Stimulated activated CD4-positive, alpha-beta T cell treated with anti-CD3 and anti-CD28 coated beads, Interleukin-2, amount 100 ng/mL, for 24 hours (primary cell): ENCODE results near the gene ZNF791.
"Not testable (repeated sequence)": the region's sequence is repeated elsewhere in the genome, so short reads cannot be mapped to it uniquely, and the experiment has no call there.

ENCODE experiments used
- DNase-seq, 2 donors: peaks; one replicate each; pipeline ENCODE4 v3.0.0-alpha.2; 2020

Gene ZNF791

DNA sequence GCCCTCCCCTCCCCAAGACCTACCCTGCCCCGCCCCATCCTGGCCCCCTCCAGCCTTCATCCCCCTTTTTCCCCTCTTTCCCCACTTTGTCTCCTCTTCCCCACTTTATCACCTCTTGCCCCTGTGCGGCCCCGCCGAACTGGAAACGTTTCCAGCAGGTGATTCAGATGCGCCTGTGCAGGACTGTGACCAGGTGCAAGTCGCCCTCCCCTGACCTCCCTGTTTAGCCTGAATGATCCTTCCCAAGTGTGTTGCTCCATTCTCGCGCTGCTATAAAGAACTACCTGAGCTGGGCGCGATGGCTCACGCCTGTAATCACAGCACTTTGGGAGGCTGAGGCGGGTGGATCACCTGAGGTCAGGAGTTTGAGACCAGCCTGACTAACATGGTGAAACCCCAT, 25.9 kb downstream of the ZNF791 start:
- DNase-seq = no peak

DNA sequence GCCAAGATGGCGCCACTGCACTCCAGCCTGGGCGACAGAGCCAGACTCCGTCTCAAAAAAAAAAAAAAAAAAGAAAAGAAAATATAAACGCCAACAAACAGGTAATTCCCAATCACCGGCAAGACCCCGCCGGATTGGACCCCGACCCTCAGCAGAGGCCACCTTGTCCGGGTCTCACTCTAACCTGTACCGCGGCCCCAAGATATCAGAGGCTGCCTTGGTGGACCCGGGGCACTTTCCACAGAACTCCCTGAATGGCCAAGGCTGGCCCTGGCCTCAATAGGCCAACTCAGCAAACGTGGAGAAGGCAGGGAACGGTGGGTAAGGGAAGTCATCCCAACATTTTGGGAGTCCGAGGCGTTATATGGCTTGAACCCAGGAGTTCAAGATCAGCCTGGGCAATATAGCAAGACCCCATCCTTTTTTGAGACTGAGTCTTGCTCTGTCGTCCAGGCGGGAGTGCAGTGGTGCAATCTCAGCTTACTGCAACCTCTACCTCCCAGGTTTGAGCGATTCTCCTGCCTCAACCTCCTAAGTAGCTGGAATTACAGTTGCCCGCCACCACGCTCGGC, 28.0 kb downstream of the ZNF791 start:
- DNase-seq = no peak

DNA sequence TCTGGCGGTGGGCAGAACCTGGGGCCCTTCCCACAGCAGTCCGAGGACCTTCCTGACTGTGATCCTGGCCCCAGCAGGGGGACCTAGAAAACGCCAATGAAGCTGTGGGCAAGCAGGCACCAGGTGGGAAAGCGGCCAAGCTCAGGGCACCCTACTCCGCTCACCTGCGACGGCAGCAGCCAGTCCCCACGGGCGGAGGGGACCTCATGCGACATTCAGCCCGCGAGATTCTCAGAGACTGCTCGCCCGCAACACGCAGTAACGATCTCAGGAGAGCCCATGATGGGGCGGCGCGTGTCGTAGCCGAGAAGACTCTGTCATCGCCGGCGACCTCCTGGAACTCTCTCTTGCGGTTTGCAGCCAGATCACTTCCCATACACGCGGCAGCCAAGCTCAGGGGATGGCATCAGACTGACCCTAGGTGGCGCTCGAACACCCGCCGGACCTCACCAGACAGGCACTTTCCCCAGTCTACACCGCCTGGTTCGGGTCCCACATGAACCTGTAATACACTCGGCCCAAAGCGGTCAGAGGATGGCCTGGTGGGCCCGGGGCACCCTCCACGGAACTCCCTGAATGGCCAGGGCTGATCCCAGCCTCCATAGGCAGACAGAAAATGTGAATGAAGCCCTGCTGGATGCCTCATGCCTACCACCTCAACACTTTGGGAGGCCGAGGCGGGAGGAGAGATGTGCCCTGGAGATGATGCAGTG, 29.3 kb downstream of the ZNF791 start:
- peak; percentile 90 to 91 for DNase-seq

DNA sequence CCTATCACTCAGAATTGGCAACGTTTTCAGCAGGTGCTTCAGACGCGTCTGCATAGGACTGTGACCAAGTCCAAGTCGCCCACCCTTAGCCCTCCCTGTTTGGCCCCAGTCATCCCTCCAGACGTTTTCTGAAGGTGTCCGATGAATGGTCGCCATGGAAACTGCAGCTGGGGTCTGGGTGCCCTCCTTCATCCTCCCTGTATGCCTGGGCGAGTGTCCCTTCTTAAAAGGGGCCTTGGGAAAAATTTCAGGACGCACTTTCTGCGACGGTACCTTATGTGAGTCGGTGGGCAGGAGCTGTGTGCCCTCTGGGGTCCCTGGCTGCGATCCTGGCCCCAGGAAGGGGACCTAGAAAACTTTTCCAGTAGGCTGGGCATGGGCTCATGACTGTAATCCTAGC, 30.7 kb downstream of the ZNF791 start:
- no peak for DNase-seq

DNA sequence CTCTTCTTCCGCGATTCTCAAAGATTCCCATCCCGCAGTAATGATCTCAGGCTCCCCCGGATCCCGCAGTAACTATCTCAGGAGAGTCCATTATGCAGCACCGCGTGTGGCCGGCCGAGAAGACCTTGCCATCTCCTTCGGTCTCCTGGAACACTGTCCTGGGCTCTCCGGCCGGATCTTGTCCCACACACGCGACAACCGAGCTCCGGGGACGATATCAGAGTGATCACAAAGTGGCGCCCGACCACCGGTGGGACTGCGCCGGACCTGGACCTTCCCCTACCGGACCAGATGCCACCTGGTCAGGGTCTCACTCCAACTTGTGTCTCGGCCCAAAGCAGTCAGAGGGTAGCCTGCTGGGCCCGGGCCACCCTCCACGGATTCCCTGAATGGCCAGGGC, 31.8 kb downstream of the ZNF791 start:
- no peak for DNase-seq

DNA sequence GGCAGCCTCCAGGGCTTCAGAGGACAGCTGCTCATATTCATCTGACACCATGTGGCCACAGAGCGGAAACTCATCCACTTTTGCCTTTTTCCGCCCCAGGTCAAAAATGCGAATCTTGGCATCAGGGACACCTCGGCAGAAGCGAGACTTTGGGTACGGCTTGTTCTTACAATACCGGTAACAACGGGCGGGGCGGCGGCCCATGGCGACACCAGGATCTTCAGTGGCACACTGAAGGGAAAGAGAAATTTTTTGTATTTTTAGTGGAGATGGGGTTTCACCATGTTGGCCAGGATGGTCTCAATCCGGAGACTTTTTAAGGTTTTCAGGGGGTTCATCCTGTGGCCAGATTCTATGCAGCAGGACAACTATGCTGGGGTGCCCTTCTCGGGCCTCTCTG, 33.0 kb downstream of the ZNF791 start:
- not testable (repeated sequence) for DNase-seq

DNA sequence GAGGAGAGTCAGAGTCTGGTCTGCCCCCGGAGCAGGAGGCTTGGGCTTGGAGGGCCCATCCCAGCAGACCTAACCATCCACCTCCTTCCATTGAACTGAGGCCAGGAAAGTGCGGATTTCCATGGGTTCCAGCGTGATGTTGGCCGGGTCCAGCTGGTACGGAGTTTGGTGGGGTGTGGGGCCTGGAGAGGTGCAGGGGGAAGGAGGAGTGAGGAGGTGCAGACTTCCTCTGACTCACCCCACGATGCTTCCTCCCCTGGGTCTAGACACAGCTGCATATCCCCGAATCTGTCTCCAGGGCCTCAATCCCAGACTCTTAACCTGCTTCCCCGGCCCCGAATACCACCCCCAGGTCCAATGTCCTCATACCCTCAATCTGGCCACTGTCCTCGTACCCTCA, 35.8 kb downstream of the ZNF791 start:
- DNase-seq = no peak

DNA sequence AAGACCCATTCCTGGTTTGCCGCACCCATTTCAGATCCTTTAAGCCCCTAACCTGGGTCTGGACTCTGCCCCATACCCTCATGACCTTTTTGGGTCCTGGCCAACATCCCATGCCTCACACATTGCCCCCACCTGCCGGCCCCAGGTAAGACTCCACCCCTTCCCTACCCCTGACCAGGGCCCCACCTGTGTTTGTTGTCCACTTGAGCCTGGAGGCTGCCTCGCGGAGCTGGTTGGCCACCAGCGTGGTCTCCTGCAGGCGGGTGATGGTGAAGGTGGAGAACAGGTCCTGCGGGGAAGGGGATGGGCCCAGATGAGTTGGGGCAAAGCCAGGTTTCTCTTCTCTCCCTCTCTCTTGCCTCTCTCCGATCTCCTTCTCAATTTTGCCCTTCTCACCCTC, 36.3 kb downstream of the ZNF791 start:
- DNase-seq = no peak

DNA sequence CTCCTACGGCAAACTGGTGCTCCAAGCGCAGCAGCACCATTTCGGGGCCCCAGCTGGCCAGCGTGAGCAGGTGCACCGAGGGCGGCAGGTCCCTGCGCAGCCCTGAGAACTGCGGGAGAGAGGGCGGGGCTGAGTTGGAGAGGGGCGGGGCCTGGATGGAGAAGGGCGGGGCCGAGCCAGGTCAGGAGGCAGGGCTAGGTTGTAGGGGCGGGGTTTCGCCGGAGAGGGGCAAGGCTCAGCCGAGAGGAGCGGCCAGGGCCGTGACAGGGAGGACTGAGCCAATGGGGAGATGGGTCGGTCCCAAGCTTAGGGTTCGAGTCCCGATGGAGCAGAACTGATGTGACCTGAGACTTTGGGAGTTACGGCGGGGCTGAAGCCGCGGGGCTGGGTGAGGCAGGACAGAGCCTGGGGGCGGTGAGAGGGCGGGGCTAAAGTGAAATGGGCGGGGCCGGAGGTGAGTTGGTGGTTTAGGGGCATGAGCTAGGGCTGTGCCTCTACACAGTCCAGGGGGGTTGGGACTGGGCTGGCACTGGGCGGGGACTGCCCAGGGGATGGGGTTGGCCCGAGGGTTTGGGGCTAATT, 36.9 kb downstream of the ZNF791 start:
- DNase-seq = peak in 1 of 2 donors; percentile 55

DNA sequence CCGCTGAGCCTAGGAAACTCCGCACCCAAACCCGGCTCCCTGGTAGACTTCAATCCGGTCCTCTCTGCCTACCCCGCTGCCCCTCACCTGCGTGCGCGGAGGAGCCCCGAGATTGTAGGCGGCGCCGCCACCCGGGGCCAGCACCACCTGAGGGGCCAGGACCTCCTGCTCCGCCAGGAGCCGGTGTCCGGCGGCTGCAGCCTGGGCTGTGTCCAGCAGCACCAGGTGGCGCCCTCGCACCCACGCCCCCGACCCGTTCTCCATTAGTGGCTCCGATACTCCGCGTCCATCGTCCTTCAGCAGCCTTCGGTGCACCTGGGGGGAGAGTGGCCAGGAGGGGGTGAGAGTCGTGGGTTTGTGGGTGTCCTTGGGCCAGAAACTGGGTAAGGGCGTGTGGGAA, 37.4 kb downstream of the ZNF791 start:
- DNase-seq = no peak

DNA sequence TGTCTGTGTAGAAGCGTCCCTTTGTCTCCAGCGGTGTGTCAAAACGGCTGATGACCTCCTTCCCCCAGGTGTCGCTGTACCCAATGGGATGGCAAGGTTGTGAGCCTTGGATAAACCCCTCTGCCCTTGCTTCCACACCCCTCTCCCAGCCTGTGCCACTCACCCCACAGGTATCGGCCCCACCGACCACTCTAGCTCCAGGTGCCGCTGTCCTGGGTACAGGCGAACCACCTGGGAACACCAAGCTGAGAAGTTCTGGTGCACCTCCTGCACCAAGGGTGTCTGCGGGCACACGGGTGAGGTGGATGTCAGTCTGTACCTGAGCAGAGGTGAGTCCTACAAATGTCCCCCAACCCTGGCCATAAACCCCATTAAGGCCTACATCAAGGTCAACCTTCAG, 39.2 kb downstream of the ZNF791 start:
- no peak for DNase-seq

DNA sequence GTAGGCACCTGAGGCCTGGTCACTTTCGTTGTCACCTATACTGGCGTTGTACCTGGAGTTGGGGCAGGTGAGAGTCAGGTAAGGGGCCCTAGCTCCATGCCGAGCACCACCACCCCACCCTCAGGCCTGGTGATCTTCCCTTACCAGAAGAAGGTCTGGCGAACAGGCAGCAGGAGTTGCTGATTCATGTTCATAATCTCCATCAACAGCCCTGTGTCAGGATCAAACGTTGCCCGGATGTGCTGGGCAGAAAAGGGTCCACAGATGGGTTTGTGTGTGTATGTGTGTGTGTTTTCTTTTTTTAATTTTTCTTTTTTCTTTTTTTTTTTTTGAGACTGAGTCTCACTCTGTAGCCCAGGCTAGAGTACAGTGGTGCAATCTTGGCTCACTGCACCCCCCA, 41.5 kb downstream of the ZNF791 start:
- DNase-seq = no peak

DNA sequence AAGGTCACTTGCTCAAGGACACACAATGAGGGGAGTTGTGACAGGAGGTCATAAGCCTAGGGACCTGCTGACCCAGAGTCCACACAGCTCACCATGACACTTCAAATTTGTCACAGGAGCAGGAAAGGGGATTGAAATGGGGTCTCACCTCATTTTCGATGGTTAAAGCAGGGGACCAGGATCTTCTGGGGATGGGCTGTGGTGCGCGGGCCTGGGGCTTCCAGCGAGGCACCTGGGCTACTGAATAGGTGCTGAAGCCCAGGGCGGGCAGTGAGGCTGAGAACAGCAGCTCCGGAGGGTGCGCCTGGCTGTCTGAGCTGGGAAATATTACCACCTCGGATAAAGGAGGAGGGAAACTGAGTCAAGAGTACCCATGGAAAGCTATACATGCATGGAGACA, 44.8 kb downstream of the ZNF791 start:
- no peak for DNase-seq

DNA sequence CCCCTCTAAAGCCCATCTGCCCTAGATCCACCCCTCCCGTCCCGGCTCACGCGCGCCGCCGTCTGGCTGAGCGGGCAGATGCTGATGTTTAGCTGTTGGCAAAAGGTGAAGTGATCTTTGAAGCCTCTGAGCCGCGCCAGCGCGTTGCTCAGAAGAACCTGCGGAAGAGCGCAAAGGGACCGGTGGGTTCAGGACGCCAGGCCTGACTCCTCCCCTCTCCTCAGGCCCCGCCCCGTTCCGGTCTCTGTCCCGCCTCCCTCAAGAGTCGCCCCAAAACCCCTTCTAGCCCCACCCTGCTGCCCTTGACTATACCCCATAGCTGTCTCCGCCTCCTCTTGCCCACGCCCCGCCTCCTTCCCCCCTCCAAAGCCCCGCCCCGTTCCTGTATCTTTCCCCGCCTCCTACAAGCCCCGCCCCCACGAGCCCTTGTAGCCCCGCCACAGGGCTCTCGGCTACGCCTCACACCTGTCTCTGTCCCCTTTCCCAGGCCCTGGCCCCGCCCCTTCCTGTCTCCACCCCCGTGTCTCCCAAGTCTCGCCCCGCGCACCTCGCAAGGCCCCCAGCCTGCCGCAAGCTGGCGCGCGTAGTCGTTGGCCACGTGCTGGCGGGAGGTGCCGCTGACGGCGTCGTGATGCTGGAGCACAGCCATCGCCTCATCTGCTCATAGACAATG, 46.3 kb downstream of the ZNF791 start:
- DNase-seq = peak in 1 of 2 donors; percentile 54

DNA sequence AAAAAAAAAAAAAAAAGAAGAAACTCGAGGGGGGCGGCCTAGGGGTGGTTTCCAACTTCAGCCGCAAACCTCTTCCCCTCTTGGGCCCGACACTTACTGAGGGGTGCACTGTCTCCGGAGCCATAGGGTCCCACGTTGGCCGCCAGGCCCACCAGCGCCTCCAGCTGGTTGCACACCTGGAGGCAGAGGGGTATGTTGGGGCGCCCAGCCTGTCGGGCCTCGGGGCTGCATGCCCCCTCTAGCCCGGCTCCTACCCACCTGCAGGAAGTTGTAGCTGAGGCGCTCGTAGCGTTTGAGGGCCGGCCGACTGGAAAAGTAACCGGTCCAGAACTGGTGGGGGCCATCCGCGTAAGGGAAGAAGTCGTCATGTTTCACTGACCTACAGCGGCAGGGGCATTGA, 47.2 kb downstream of the ZNF791 start:
- DNase-seq = no peak

DNA sequence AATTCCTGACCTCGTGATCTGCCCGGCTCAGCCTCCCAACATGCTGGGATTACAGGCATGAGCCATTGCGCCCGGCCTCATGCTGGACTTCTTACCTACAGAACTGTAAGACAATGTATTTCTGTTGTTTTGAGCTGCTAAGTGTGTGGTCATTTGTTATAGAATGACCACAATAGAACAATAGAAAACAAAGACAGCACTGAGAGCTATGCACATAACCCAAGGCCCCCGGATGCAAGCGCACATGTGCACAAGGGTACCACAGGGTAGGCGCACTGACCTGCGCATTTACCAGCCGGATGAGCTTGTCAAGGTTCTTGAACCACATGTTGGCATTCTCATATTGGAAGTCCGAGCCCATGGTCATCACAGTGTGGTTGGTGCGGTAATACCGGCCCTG, 50.3 kb downstream of the ZNF791 start:
- DNase-seq = no peak

DNA sequence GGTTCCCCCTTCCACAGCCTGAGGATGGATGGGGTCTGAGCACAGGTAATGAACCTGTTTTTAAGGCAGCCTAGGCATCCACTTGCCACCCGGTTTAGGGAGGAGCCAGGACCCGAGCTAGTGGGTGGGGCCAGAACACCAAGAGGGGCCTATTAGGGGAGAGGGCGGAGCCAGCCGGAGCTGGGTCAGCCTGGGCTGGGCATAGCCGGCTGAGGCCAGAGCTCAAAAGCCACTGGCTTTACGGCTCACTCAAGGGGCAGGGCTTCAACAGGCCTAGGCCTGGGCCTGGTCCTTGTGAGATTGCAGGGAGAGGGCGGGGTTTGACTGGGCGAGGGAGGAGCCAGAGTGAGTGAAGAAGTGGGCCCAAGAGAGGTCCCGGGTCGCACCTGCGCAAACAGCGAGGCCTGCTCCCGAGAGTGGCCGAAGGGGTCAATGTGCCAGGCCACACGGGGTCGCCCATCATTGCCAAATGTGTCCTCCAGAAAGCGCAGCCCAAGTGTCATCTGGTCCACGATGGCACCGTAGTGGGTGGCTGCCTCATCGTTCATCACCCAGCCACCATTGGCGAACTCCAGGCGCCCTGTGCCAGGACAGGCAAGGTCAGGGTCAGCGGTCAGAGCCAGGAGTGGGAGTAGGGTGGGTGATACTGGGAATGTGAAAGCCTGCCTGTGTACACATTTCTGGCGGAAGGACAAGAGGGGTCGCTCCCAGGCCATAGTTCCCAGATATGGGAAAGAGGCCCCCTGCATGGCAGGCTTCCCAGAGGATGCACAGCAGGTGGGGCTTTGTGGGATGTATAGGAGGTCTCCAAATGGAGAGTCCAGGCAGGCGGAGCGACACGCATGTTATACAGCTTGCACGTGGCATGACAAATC, 53.9 kb downstream of the ZNF791 start:
- peak in 1 of 2 donors; percentile 27 for DNase-seq

DNA sequence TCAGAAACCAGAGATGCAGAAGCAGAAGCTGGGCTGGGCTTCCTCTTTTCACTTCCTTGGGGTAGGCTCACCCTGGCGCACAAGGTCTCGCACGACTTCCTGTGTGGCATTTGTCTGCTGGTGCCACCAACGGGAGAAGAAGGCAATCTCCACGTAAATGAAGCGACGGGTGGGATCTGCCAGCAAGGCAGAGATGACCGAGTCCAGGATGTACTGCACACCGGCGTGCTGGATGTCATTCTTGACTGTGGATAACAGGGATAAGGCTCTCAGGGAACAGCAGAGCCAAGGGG, 54.5 kb downstream of the ZNF791 start:
- DNase-seq = peak; percentile 57

DNA sequence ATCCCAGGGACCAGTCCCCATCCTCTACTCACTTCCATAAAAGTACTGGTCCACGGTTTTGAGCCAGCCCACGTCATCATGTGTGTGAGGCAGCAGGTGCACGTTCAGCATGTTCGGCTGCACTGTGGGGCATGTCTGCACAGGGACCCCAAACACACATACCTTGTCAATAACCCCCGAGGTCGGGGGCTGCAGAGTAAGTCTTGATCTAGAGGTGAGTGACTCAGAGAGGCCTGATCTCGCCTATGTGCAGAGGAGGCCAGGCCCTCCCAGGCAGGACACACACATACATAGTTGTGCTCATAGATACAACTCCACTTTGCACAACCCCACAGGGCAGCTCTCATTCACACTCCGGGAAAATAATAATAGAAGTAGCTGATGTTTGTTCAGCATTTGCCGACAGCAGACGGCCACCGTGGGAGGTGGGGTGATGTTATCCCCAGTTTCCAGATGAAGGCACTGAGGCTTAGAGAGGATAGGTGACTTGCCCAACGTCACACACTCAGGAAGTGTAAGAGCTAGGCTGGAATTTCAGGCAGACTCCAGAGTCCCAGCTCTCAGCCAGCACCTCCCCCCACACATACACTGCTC, 55.0 kb downstream of the ZNF791 start:
- DNase-seq = peak in 1 of 2 donors; percentile 25

DNA sequence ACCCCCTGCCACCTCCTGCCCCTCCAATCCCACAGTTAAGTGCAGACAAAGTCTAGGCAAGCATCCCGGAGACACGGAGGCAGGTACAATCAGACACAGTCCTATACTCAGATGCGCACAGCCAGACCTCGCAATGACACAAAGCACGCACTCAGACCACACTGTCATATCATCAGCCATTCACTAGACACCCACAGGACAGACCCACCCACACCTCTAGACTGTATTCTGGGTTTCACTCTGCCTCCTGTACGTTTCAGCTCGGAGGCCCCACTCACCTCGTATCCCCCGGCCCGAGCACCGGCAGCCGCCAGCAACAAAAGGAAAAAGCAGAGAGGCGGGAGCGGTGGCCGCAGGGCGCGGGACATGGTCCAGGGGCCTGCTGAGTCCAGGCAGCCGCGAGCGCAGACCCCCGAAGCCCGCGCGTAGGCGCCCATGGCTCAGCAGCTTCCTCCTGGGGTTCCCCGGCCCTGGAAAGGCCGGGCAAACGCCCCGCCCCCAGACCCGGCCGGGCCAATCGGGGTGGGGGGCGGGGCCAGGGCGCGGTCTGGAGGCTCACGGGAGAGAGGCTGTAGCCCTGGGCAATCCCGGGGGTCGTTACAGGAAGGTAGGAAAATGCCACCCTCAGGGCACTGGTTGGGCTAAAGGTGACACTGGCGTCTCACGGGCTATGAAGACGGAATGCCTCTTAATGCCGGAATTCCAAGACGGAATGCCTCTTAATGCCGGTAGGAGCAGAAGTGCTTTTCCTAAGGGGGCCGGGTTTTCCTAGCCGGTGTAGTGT, 55.7 kb downstream of the ZNF791 start, which contains the start of the genes MAN2B1 and WDR83:
TSS of gene MAN2B1 (minus strand) at position 478 of the 784 bp plus-strand sequence. CDS start at position 437, 41 bp downstream.
TSS of gene WDR83 (plus strand) at position 543 of the 784 bp plus-strand sequence. CDS start 2,984 bp downstream, outside the sequence.
- peak; percentile 86 to 87 for DNase-seq

DNA sequence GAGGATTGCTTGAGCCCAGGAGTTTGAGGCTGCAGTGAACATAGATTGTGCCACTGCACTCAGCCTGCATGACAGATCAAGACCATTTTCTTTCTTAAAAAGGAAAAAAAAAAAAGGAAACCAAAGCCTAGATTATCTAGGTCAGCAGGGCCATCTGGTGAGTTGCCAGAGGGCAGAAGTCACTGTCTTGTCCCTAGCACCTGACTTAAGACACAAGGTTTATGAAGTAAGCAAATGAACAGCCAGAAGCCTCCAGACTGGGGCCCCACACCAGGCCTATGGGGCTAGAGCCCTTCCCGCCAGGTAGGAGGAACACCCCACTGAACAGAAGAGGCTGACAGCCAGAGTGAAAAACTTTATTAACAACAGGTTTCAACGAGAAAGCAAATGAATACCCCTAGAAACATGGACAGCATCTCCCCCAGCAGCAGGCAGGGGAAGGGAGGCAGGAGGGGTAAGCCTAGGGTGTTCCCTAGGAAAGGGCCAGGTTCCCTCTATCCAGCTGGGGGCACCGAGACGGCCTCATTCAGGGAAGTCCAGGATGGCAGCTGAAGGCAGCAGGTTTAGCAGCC, 57.1 kb downstream of the ZNF791 start:
- DNase-seq = no peak
